Fibroblast of pulmonary artery (primary cell): ENCODE data around the gene TRIM45.

Experiments used
- DNase-seq: peaks from one replicate; pipeline ENCODE4 v3.0.0-alpha.2; 2010; ENCODE audit warnings: low read depth
- H3K4me3 ChIP-seq: replicated peaks from 2 replicates; pipeline ENCODE4 v1.5.1; 2011; ENCODE audit warnings: low read depth, mild to moderate bottlenecking, control low read depth, low read length, moderate library complexity
- CTCF ChIP-seq: IDR thresholded peaks from 2 replicates; pipeline ENCODE4 v1.5.1; 2011; ENCODE audit warnings: mild to moderate bottlenecking, control low read depth, low read length, inconsistent platforms; ENCODE audit errors: missing control alignments

The TRIM45 gene

GRCh38 chr1:117093870-117094621, 27.5 kb downstream of the TRIM45 start:
- H3K4me3 ChIP-seq, result no peak overlapping the region
- peak; percentile 75 for DNase-seq
- peak; percentile 43 for TF ChIP-seq CTCF

DNA sequence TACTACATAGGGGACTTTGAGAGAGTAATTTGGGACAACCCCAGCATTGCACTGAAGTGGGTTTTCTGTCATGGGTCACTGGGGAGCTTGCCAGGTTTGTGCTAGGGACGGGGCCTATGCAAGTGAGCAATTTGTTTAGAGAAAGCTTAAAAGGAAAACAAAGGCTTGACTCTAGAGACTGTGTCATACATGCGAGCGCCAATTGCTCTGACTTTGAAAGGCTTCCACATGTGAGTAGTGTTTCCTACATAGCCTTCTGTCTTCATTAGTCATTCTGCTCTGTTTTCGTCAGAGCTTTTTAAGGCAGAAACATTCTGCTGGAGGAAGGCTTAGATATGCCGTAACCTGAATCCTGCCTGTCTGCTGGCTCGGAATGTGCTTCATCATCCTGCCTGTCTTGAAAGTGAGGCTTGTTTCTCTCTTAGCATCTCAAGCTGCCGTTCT, 28.4 kb downstream of the TRIM45 start:
- peak; percentile 98 for DNase-seq
- TF ChIP-seq CTCF, result no peak
- no peak overlapping the region for H3K4me3 ChIP-seq

GRCh38 chr1:117092594-117092993, 29.0 kb downstream of the TRIM45 start:
- no peak overlapping the region for H3K4me3 ChIP-seq
- no peak for TF ChIP-seq CTCF
- no peak for DNase-seq

GRCh38 chr1:117089996-117090395, 31.6 kb downstream of the TRIM45 start:
- TF ChIP-seq CTCF, result no peak
- no peak overlapping the region for H3K4me3 ChIP-seq
- DNase-seq, result no peak

- no peak for DNase-seq
- no peak overlapping the region for H3K4me3 ChIP-seq
- TF ChIP-seq CTCF, result no peak
These were observed 33.9 kb downstream of the TRIM45 start for GRCh38 chr1:117087686-117088085.

DNA sequence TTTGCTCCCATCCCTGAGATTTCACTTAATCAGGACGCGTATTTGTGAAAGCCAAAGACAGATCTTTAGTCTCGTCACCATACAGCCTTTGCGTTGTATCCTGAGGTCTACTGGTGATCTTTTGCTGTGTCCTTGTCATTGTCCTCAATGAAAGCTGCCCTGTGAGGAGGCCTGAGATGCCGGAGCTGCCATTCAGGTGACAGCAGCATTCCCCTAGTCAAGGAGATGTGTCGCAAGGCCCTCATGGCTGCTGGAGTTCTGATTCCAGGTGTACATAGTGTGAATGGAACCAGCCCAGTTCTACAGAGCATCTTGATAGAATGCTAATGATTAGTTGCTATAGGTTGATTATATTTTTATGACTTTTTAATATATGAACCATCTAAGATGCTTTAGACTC, 37.3 kb downstream of the TRIM45 start:
- no peak for TF ChIP-seq CTCF
- no peak overlapping the region for H3K4me3 ChIP-seq
- DNase-seq, result no peak

GRCh38 chr1:117079737-117080136, 41.8 kb downstream of the TRIM45 start:
- TF ChIP-seq CTCF, result no peak

More at GRCh38 chr1:117079737-117080136, 41.8 kb downstream of the TRIM45 start:
- H3K4me3 ChIP-seq, result no peak overlapping the region
- DNase-seq, result no peak
